HUES6 (cell line): ENCODE data around the gene ESYT2.

Source experiments
- H3K27ac ChIP-seq: 2 replicates; pipeline ENCODE4 v1.7.0; 2013; ENCODE audit warnings: low read depth, mild to moderate bottlenecking, low read length, inconsistent platforms
- H3K27me3 ChIP-seq: 2 replicates; pipeline ENCODE4 v1.6.1; 2013; ENCODE audit warnings: low read length; ENCODE audit not compliant: control insufficient read depth, insufficient read depth
- H3K36me3 ChIP-seq: 2 replicates; pipeline ENCODE4 v1.6.1; 2013; ENCODE audit warnings: low read length; ENCODE audit not compliant: control insufficient read depth, insufficient read depth
- H3K4me1 ChIP-seq: 2 replicates; pipeline ENCODE4 v1.6.1; 2013; ENCODE audit warnings: low read length; ENCODE audit not compliant: control insufficient read depth, insufficient read depth
- H3K4me3 ChIP-seq: 2 replicates; pipeline ENCODE4 v1.5.1; 2013; ENCODE audit warnings: low read depth, low read length
- H3K9ac ChIP-seq: one replicate; pipeline ENCODE4 v1.6.1; 2013; ENCODE audit warnings: mild to moderate bottlenecking, low read length
- H3K9me3 ChIP-seq: 2 replicates; pipeline ENCODE4 v1.6.1; 2013; ENCODE audit warnings: low read depth, low read length; ENCODE audit not compliant: control insufficient read depth, insufficient read depth

The ESYT2 gene

DNA sequence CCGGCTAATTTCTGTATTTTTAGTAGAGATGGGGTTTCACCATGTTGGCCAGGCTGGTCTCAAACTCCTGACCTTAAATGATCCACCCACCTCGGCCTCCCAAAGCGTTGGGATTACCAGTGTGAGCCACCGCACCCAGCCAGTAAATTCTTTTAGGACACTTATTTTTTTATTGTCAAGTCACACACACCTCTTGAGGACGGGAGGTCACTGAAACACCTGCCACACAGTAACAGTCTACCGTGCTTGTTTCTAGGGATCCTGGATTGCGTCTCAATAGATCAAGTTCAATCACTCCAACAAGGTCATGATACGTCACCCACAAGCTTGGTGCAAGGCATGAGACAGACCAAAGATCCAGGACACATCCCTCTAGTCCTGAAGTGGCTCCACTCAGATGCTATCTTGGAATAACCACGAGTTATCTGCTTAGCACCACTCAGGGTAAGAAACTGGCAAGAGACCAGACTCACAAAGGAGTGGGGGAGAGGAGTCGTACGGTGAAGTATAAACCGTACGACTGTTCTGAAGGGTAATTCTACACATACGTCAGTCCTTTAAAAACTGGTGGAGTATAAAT, 65.8 kb downstream of the ESYT2 start:
- peaks cover 62% of the 10 kb centered on the region for H3K36me3 ChIP-seq

GRCh38 chr7:158761945-158762344, 67.4 kb downstream of the ESYT2 start:
- Histone ChIP-seq H3K36me3 (peaks cover 68% of the 10 kb centered on the region), H3K27me3 (no peaks in the 10 kb centered on the region), H3K9ac (no peak overlapping the region), H3K27ac (no peak overlapping the region), H3K4me3 (no peak overlapping the region), H3K4me1 (no peaks in the 10 kb centered on the region; the same call in 1 of the 2 replicates), H3K9me3 (no peaks in the 10 kb centered on the region)

More for the DNA sequence above, 65.8 kb downstream of the ESYT2 start:
- no peaks in the 10 kb centered on the region for H3K27me3 ChIP-seq
- H3K4me3 ChIP-seq: no peak overlapping the region
- H3K4me1 ChIP-seq: no peaks in the 10 kb centered on the region
- H3K27ac ChIP-seq: no peak overlapping the region
- H3K9me3 ChIP-seq: no peaks in the 10 kb centered on the region
- no peak overlapping the region for H3K9ac ChIP-seq

DNA sequence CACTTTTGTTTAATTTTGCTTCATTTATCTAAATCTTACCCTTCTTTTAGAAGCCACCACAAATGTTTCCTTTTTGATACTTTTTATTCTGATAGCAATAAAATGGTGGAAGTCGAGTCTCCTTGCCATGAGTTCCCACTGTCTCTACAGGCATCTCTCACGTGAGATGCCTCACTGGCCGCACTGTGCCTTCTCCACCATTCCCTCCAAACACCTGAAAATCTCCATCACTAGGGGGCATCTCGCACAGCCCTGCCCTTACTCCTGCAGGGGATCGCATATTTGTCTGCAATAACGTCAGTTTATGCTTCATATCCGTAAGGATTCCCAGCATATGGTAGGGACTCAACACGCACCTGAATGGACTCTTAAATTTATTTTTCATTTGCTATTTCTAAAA, 68.4 kb downstream of the ESYT2 start:
- H3K27ac ChIP-seq: no peak overlapping the region
- H3K9me3 ChIP-seq: no peaks in the 10 kb centered on the region
- no peak overlapping the region for H3K4me3 ChIP-seq
- H3K9ac ChIP-seq: no peak overlapping the region
- H3K27me3 ChIP-seq: no peaks in the 10 kb centered on the region
- peaks cover 68% of the 10 kb centered on the region for H3K36me3 ChIP-seq
- H3K4me1 ChIP-seq: no peaks in the 10 kb centered on the region; the same call in 1 of the 2 replicates

DNA sequence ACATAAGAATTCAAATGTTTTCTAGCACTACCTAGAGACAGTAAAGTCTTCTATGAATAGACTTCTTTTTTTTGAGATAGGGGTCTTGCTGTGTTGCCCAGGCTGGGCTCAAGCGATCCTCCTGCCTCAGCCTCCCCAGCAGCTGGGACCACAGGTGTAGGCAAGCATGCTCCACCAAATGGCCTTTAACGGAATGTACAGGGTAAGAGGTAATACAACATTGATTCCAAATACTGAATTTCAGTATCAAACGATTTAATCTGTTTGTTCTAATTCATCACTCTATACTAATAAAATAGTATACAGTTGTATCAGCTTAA, 68.9 kb downstream of the ESYT2 start:
- Histone ChIP-seq H3K27ac (no peak overlapping the region), H3K27me3 (no peaks in the 10 kb centered on the region), H3K9ac (no peak overlapping the region), H3K36me3 (peaks cover 68% of the 10 kb centered on the region), H3K9me3 (no peaks in the 10 kb centered on the region), H3K4me3 (no peak overlapping the region), H3K4me1 (no peaks in the 10 kb centered on the region; the same call in 1 of the 2 replicates)

- H3K27me3 ChIP-seq: no peaks in the 10 kb centered on the region
- H3K27ac ChIP-seq: no peak overlapping the region
- no peak overlapping the region for H3K4me3 ChIP-seq
- H3K9ac ChIP-seq: no peak overlapping the region
- H3K9me3 ChIP-seq: no peaks in the 10 kb centered on the region
- H3K36me3 ChIP-seq: peaks cover 63% of the 10 kb centered on the region
- no peaks in the 10 kb centered on the region; the same call in 1 of the 2 replicates for H3K4me1 ChIP-seq
These were observed 69.4 kb downstream of the ESYT2 start for GRCh38 chr7:158759749-158760444.

GRCh38 chr7:158759245-158759614, 70.1 kb downstream of the ESYT2 start:
- H3K27me3 ChIP-seq: no peaks in the 10 kb centered on the region
- no peak overlapping the region for H3K9ac ChIP-seq
- no peaks in the 10 kb centered on the region for H3K9me3 ChIP-seq
- peaks cover 59% of the 10 kb centered on the region for H3K36me3 ChIP-seq
- no peaks in the 10 kb centered on the region; the same call in 1 of the 2 replicates for H3K4me1 ChIP-seq
- no peak overlapping the region for H3K4me3 ChIP-seq
- no peak overlapping the region for H3K27ac ChIP-seq

- Histone ChIP-seq H3K36me3 (peaks cover 54% of the 10 kb centered on the region), H3K4me1 (no peaks in the 10 kb centered on the region; the same call in 1 of the 2 replicates), H3K9ac (no peak overlapping the region), H3K27ac (no peak overlapping the region), H3K27me3 (no peaks in the 10 kb centered on the region), H3K9me3 (no peaks in the 10 kb centered on the region), H3K4me3 (no peak overlapping the region)
These were observed 70.6 kb downstream of the ESYT2 start for GRCh38 chr7:158758586-158759244.

DNA sequence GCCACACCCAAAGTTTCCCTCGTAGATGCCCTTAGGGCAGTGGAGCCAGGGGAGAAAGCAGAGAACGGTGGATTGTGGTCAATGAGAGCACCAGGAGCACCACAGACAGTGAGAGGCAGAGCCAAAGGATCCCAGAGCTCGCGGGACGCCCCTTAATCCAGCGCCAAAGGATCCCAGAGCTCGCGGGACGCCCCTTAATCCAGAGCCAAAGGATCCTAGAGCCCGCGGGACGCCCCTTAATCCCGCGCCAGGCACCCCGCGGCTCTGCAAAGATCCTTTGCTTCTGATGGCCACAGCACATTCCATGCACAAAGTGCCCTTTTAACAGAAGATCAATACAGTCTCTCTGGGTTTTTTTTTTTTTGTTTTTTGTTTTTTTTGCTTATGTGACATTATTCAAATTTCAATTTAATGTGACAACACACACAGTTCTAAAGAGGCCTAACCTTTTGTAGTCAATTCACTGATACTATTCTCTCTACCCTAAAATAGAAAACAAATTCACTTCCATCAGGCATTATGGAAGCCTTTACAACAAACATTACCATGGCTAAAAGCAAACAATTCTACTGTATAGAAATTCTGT, 71.8 kb downstream of the ESYT2 start:
- Histone ChIP-seq H3K27ac (no peak overlapping the region), H3K4me3 (no peak overlapping the region), H3K9ac (no peak overlapping the region), H3K4me1 (no peaks in the 10 kb centered on the region; the same call in 1 of the 2 replicates), H3K36me3 (peaks cover 53% of the 10 kb centered on the region), H3K9me3 (no peaks in the 10 kb centered on the region), H3K27me3 (no peaks in the 10 kb centered on the region)

DNA sequence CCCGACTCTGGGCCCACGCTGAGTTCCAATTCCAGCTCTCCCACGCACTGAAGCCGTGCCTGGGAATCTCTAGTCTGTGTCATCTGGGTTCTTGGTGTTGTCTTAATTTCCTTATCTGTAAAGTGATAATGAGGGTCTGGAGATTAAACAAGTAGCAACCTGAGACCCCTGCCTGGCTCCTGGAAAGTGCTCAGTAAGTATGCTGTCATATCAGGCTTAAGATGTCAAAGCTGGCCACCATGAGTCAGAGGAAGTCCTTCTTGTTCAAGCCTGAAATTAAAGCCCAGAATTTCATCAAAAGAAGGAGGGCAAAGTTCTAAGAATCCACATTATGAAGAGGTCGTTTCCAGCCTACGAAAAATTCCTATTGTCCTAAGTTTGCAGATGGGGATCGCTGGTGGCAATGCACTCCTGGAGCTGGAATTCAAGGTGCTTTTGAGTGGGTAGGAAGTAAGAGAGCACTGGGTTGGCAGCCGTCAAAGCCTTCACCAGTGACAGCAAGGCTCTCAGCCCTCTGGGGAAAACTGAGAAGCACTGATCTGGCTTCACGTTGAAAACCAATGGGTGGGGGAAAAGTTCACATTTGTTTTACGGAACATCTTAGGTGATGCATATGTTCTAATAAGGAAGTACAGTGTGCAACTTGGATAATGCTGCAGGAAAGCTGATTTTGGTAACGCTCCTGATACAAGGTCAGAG, 74.4 kb downstream of the ESYT2 start:
- Histone ChIP-seq H3K4me3 (no peak overlapping the region), H3K9me3 (no peaks in the 10 kb centered on the region), H3K27ac (no peak overlapping the region), H3K27me3 (no peaks in the 10 kb centered on the region), H3K9ac (no peak overlapping the region), H3K36me3 (peaks cover 34% of the 10 kb centered on the region), H3K4me1 (no peaks in the 10 kb centered on the region; the same call in 1 of the 2 replicates)

DNA sequence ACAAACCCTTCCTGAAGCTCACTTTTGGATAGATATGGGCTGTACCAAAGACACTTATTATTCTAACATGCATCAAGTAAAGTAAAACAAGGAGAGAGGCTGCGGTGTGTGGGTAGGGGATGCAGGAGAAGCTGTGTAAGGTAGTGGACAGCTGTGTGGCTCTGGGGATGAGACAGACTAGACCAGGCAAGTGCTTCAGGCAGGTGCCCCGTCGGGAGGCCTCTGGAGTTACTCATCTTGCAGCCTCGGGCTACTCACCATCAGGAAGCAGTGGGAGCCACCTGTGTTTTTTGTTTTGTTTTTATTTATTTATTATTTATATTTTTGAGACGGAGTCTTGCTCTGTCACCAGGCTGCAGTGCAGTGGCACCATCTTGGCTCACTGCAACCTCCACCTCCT, 75.4 kb downstream of the ESYT2 start:
- no peaks in the 10 kb centered on the region for H3K27me3 ChIP-seq
- H3K4me1 ChIP-seq: no peaks in the 10 kb centered on the region; the same call in 1 of the 2 replicates
- H3K27ac ChIP-seq: no peak overlapping the region
- H3K9me3 ChIP-seq: no peaks in the 10 kb centered on the region
- peaks cover 28% of the 10 kb centered on the region for H3K36me3 ChIP-seq
- no peak overlapping the region for H3K4me3 ChIP-seq
- H3K9ac ChIP-seq: no peak overlapping the region
